ENCODE results near the gene CIRBP. TPM values are rescaled to one million over a fixed set of nuclear protein-coding genes. Genes with fewer than 3 reads are reported as not detected.

The CIRBP gene
- total RNA-seq, 1 experiment from 2014 or later, result 136 TPM

DNA sequence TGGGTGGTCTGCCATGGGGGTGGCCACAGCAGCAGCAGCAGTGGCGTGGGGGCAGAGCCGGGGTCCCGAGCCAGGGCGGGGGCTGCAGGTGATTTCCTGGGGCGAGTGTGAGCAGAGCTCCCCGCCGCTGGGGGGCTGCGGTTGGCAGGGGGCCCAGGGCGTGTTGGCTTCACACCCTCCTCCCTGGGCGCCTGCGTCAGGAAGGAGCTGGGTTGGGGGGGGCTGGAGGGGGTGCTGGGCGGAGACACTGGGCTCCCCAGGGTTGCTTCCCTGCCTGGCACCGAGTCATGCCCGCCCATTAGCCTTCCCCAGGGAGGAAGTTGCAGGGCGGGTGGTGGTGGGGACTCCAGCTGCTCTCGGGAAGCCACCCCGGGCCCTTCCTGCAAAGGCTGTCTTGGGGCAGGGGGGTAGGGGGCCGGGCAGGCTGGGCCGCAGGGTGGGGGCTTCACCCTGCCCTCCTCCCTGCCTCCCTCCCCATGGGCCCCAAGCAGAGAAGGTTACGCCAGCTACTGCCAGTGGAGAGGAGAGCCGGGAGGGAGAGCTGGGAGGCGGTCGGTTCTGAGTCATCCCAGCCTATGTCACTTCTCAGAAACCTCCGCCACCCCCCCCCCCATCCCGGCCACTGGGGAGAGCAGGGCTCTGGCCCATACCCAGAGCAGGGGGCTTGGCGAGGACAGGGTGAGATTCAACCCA, 16.2 kb upstream of the CIRBP start:
- peak overlapping the region; percentile 86 for H3K4me3 ChIP-seq (ENCODE audit: low read length)
- ATAC-seq, result peak; percentile 23
- TF ChIP-seq EZH2 (IDR thresholded peaks at IDR 0.05; ENCODE audit: low read length, unreplicated experiment), result no peak
- TF ChIP-seq EZH2phosphoT487 (IDR thresholded peaks at IDR 0.05; ENCODE audit: borderline replicate concordance, low read length), result no peak
- TF ChIP-seq, protein P1, sequence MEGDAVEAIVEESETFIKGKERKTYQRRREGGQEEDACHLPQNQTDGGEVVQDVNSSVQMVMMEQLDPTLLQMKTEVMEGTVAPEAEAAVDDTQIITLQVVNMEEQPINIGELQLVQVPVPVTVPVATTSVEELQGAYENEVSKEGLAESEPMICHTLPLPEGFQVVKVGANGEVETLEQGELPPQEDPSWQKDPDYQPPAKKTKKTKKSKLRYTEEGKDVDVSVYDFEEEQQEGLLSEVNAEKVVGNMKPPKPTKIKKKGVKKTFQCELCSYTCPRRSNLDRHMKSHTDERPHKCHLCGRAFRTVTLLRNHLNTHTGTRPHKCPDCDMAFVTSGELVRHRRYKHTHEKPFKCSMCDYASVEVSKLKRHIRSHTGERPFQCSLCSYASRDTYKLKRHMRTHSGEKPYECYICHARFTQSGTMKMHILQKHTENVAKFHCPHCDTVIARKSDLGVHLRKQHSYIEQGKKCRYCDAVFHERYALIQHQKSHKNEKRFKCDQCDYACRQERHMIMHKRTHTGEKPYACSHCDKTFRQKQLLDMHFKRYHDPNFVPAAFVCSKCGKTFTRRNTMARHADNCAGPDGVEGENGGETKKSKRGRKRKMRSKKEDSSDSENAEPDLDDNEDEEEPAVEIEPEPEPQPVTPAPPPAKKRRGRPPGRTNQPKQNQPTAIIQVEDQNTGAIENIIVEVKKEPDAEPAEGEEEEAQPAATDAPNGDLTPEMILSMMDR (conservative IDR thresholded peaks at IDR 0.05; ENCODE audit: low read depth, low read length), result no peak

DNA sequence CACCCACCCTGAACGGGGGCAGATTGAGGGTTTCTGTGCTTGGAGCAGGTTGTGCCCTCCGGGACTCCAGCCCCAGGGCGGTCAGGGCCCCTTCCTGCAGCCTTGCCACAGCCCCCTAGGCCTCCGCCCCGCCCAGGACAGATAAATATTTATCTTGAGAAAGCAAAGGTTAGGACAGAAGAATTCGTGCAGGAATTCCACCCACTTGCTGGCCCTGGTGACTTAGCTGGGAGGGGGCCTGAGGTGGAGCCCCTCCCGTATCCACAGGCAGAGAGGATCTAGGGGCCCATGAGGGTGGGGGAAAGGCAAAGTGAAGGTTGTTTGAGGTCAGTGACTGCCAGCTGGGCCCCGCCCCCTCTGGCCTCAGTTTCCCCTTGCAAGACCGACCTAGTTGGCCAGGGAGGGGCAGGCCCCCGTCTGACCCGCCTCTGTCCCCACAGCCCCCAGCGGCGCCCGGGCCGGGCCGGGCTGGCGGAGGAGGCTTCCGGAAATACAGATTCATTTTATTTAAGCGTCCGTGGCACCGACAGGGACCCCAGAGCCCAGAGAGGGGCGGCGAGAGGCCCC, 15.5 kb upstream of the CIRBP start:
- DNase-seq (peak; percentile 56), ATAC-seq (peak; percentile 2)
- Histone ChIP-seq H3K4me2 (ENCODE audit: low read length) (peak overlapping the region; percentile 97), H3K9me2 (replicated peaks; ENCODE audit: low read length) (no peaks in the 10 kb centered on the region), H3K36me3 (ENCODE audit: low read depth, low read length) (peaks cover 45% of the 10 kb centered on the region), H3K4me1 (ENCODE audit: insufficient read depth, low read length) (peaks cover 14% of the 10 kb centered on the region), H3K9me3 (ENCODE audit: low read length) (no peaks in the 10 kb centered on the region), H3K27ac (ENCODE audit: low read length) (peak overlapping the region; percentile 94), H3K9ac (ENCODE audit: low read length) (peak overlapping the region; percentile 86), H3F3A (ENCODE audit: low read length, unreplicated experiment) (peaks cover 5% of the 10 kb centered on the region), H3K4me3 (ENCODE audit: low read length) (peak overlapping the region; percentile 86), H3K27me3 (ENCODE audit: low read length) (no peaks in the 10 kb centered on the region), H3K79me2 (ENCODE audit: low read length) (peaks cover 56% of the 10 kb centered on the region), H2AFZ (ENCODE audit: low read length) (no peak overlapping the region), H4K20me1 (ENCODE audit: low read length) (peaks cover 8% of the 10 kb centered on the region)
- no TSS peak for BruUV-seq (replicated peaks)
- intact Hi-C loops (cut with micrococcal nuclease), result no loop called here
- TF ChIP-seq EZH2phosphoT487 (IDR thresholded peaks at IDR 0.05; ENCODE audit: borderline replicate concordance, low read length) (no peak), EZH2 (IDR thresholded peaks at IDR 0.05; ENCODE audit: low read length, unreplicated experiment) (no peak)
- TF ChIP-seq, protein P1 (conservative IDR thresholded peaks at IDR 0.05; ENCODE audit: low read depth, low read length), result no peak
- CTCF ChIA-PET, result interaction anchor here (1.0 to 1.7 kb wide), 2 partner anchors 10 to 13 kb away, joined by 3 to 13 read pairs; no protein-coding TSS in a partner anchor
- POLR2A ChIA-PET (ENCODE audit: unreplicated experiment), result interaction anchor here (0.5 to 1.9 kb wide), 3 partner anchors 11 to 805 kb away, joined by 4 to 29 read pairs (median 14); partner anchors contain the start of gene CIRBP

More for the DNA sequence above, 16.2 kb upstream of the CIRBP start:
- Histone ChIP-seq H3K79me2 (ENCODE audit: low read length) (peaks cover 56% of the 10 kb centered on the region), H3K27me3 (ENCODE audit: low read length) (no peaks in the 10 kb centered on the region), H3K9ac (ENCODE audit: low read length) (peak overlapping the region; percentile 86), H3K4me1 (ENCODE audit: insufficient read depth, low read length) (peaks cover 15% of the 10 kb centered on the region), H2AFZ (ENCODE audit: low read length) (no peak overlapping the region), H3K9me3 (ENCODE audit: low read length) (no peaks in the 10 kb centered on the region), H3K36me3 (ENCODE audit: low read depth, low read length) (peaks cover 45% of the 10 kb centered on the region), H3K4me2 (ENCODE audit: low read length) (peak overlapping the region; percentile 97), H3K9me2 (replicated peaks; ENCODE audit: low read length) (no peaks in the 10 kb centered on the region), H3F3A (ENCODE audit: low read length, unreplicated experiment) (peaks cover under 1% of the 10 kb centered on the region), H3K27ac (ENCODE audit: low read length) (peak overlapping the region; percentile 94), H4K20me1 (ENCODE audit: low read length) (peaks cover 8% of the 10 kb centered on the region)
- ChIA-PET POLR2A (ENCODE audit: unreplicated experiment) (interaction anchor here (0.5 to 1.9 kb wide), 3 partner anchors 11 to 806 kb away, joined by 4 to 29 read pairs (median 14); partner anchors contain the start of gene CIRBP), CTCF (interaction anchor here (0.6 to 1.7 kb wide), 3 partner anchors 11 to 16 kb away, joined by 3 to 13 read pairs (median 4); partner anchors contain the start of gene CIRBP)
- intact Hi-C loops (cut with micrococcal nuclease), result loop anchor here (1.0 kb wide), 1 partner anchor 16 kb away; the partner anchor contains the start of gene CIRBP
- peak; percentile 79 for DNase-seq
- BruUV-seq (replicated peaks), result no TSS peak
